H1 (cell line): ENCODE results near the gene LY9. TPM values are rescaled to one million over a fixed set of nuclear protein-coding genes. Genes with fewer than 3 reads are reported as not detected.
A peak's percentile ranks its signal among the peaks of the same experiment; 100 is the strongest.

Experiments used
- CTCF ChIA-PET: fragments of 300-600 bp; sonication (Branson Sonifier 250); formaldehyde crosslinking; loops from one replicate; lab custom pipeline; 2021; ENCODE audit not compliant: partially characterized antibody; lab: Charles Lee
- POLR2A ChIA-PET: fragments of 300-600 bp; sonication (Branson Sonifier 250); formaldehyde crosslinking; loops from one replicate; lab custom pipeline; 2021; ENCODE audit warnings: inconsistent platforms; ENCODE audit not compliant: partially characterized antibody; lab: Charles Lee
- DNase-seq, 2 experiments: peaks; one replicate each; pipeline versions ENCODE4 v3.0.0 to v3.0.0-alpha.2; 2010 to 2022; ENCODE audit warnings: low spot score in 2 of 2, low read depth in 1 of 2, mixed read lengths in 1 of 2
- FAIRE-seq: peaks from 2 replicates; lab custom pipeline; 2011; peaks lifted over from hg19 to GRCh38; lab: Jason Lieb, UNC
- H2AFZ ChIP-seq: 2 replicates; pipeline ENCODE4 v1.8.1; 2012; ENCODE audit warnings: low read length, inconsistent platforms
- H2AK5ac ChIP-seq: 2 replicates; pipeline ENCODE4 v1.6.1; 2013; ENCODE audit warnings: low read depth, low read length
- H2BK120ac ChIP-seq: replicated peaks from 2 replicates; pipeline ENCODE3; 2013; ENCODE audit warnings: low read depth, low read length, inconsistent platforms
- H2BK12ac ChIP-seq: 2 replicates; pipeline ENCODE4 v1.6.1; 2013; ENCODE audit warnings: low read depth, low read length
- H2BK15ac ChIP-seq: 2 replicates; pipeline ENCODE4 v1.6.1; 2013; ENCODE audit warnings: low read length
- H2BK20ac ChIP-seq: 2 replicates; pipeline ENCODE4 v1.6.1; 2013; ENCODE audit warnings: low read length
- H2BK5ac ChIP-seq: 2 replicates; pipeline ENCODE4 v1.6.1; 2013; ENCODE audit warnings: low read depth, low read length
- H3K14ac ChIP-seq: 2 replicates; pipeline ENCODE4 v1.6.1; 2013; ENCODE audit warnings: inconsistent platforms; ENCODE audit not compliant: insufficient read length
- H3K18ac ChIP-seq: 2 replicates; pipeline ENCODE4 v1.6.1; 2013; ENCODE audit warnings: low read length; ENCODE audit errors: extremely low read depth
- H3K23ac ChIP-seq: 2 replicates; pipeline ENCODE4 v1.6.1; 2013; ENCODE audit warnings: inconsistent platforms; ENCODE audit not compliant: insufficient read length
- H3K23me2 ChIP-seq: 2 replicates; pipeline ENCODE4 v1.6.1; 2013; ENCODE audit warnings: low read depth, low read length
- H3K27ac ChIP-seq: 2 replicates; pipeline ENCODE4 v1.6.1; 2011; ENCODE audit warnings: low read depth, low read length, inconsistent platforms
- H3K27me3 ChIP-seq, 4 experiments: replicated peaks in 1 of 4; 1 replicate in 1 of 4; 2 replicates in 3 of 4; pipeline versions ENCODE4 v1.6.1 to v1.8.1; 2011 to 2013; ENCODE audit warnings: low read length in 3 of 4, mild to moderate bottlenecking in 3 of 4, inconsistent platforms in 2 of 4, mixed read lengths in 2 of 4, moderate library complexity in 1 of 4; ENCODE audit not compliant: control insufficient read depth in 3 of 4, insufficient read depth in 3 of 4; ENCODE audit errors: extremely low read depth in 1 of 4
- H3K36me3 ChIP-seq, 4 experiments: 2 replicates each; pipeline versions ENCODE4 v1.6.1 to v1.8.1; 2011 to 2013; ENCODE audit warnings: mild to moderate bottlenecking in 4 of 4, low read length in 3 of 4, moderate library complexity in 2 of 4, control low read depth in 1 of 4, inconsistent platforms in 1 of 4; ENCODE audit not compliant: insufficient read depth in 4 of 4, control insufficient read depth in 2 of 4
- H3K4ac ChIP-seq: replicated peaks from 2 replicates; pipeline ENCODE3; 2013; ENCODE audit warnings: low read length, low read depth, mixed read lengths, inconsistent platforms; ENCODE audit not compliant: insufficient read length
- H3K4me1 ChIP-seq, 4 experiments: replicated peaks in 1 of 4; 1 replicate in 1 of 4; 2 replicates in 3 of 4; pipeline versions ENCODE4 v1.6.1 to v1.8.1; 2011 to 2013; ENCODE audit warnings: low read length in 3 of 4, inconsistent platforms in 2 of 4, mixed read lengths in 1 of 4; ENCODE audit not compliant: insufficient read depth in 4 of 4, control insufficient read depth in 3 of 4
- H3K4me2 ChIP-seq, 2 experiments: 2 replicates each; pipeline versions ENCODE4 v1.6.1 to v1.8.1; 2011 to 2013; ENCODE audit warnings: low read depth in 2 of 2, low read length in 2 of 2, control low read depth in 1 of 2, inconsistent platforms in 1 of 2, mild to moderate bottlenecking in 1 of 2; ENCODE audit not compliant: insufficient read depth in 1 of 2
- H3K4me3 ChIP-seq, 4 experiments: fragments of 200-600, 300-600 bp in 1 of 4; sonication (generic), shearing (Covaris generic), sonication (Bioruptor Twin) in 1 of 4; 2 replicates each; pipeline versions ENCODE4 v1.5.1 to v1.8.1; 2011 to 2016; ENCODE audit warnings: low read length in 4 of 4, low read depth in 3 of 4, control low read depth in 2 of 4, inconsistent platforms in 2 of 4, mild to moderate bottlenecking in 2 of 4, mixed read lengths in 1 of 4, moderate library complexity in 1 of 4; ENCODE audit not compliant: insufficient read depth in 2 of 4; ENCODE audit errors: extremely low read depth in 1 of 4
- H3K56ac ChIP-seq: replicated peaks from 2 replicates; pipeline ENCODE3; 2013; ENCODE audit warnings: low read depth, mild to moderate bottlenecking, mixed read lengths, low read length, inconsistent platforms; ENCODE audit not compliant: insufficient read length
- H3K79me1 ChIP-seq: 2 replicates; pipeline ENCODE4 v1.6.1; 2013; ENCODE audit warnings: low read depth, low read length, control low read depth
- H3K79me2 ChIP-seq, 2 experiments: 2 replicates each; pipeline versions ENCODE4 v1.6.1 to v1.8.1; 2012 to 2013; ENCODE audit warnings: low read length in 2 of 2, mild to moderate bottlenecking in 2 of 2, inconsistent platforms in 1 of 2; ENCODE audit not compliant: insufficient read depth in 2 of 2, control insufficient read depth in 1 of 2
- H3K9ac ChIP-seq, 4 experiments: replicated peaks in 1 of 4; 1 replicate in 1 of 4; 2 replicates in 3 of 4; pipeline versions ENCODE4 v1.6.1 to v1.8.1; 2011 to 2013; ENCODE audit warnings: low read depth in 3 of 4, low read length in 3 of 4, control low read depth in 2 of 4, mild to moderate bottlenecking in 2 of 4, moderate library complexity in 2 of 4, inconsistent platforms in 1 of 4; ENCODE audit errors: extremely low read depth in 1 of 4
- H3K9me3 ChIP-seq, 2 experiments: 2 replicates each; pipeline versions ENCODE4 v1.6.1 to v1.8.1; 2012 to 2013; ENCODE audit warnings: mild to moderate bottlenecking in 2 of 2, moderate library complexity in 2 of 2, control low read depth in 1 of 2, inconsistent platforms in 1 of 2, low read depth in 1 of 2, low read length in 1 of 2, mixed read lengths in 1 of 2; ENCODE audit not compliant: insufficient read depth in 2 of 2
- H4K20me1 ChIP-seq, 2 experiments: replicated peaks in 1 of 2; 2 replicates each; pipeline versions ENCODE3 to v1.8.1; 2011 to 2013; ENCODE audit warnings: inconsistent platforms in 2 of 2, low read length in 2 of 2, mild to moderate bottlenecking in 1 of 2; ENCODE audit not compliant: insufficient read depth in 2 of 2, control insufficient read depth in 1 of 2
- H4K5ac ChIP-seq: 2 replicates; pipeline ENCODE4 v1.6.1; 2013; ENCODE audit warnings: low read length, low read depth, mixed read lengths, inconsistent platforms; ENCODE audit not compliant: insufficient read length
- H4K8ac ChIP-seq: 2 replicates; pipeline ENCODE4 v1.8.0; 2013; ENCODE audit warnings: mild to moderate bottlenecking, moderate library complexity, low read length, inconsistent platforms; ENCODE audit not compliant: insufficient read depth; ENCODE audit errors: extremely low read depth
- H4K91ac ChIP-seq: replicated peaks from 2 replicates; pipeline ENCODE3; 2013; ENCODE audit warnings: low read length, mixed read lengths, inconsistent platforms; ENCODE audit not compliant: insufficient read length
- CEBPB ChIP-seq: IDR thresholded peaks from 2 replicates; pipeline ENCODE4 v1.6.1; 2012; ENCODE audit warnings: low read depth, low read length
- CTBP2 ChIP-seq: IDR thresholded peaks from 2 replicates; pipeline ENCODE4 v1.7.0; 2011; ENCODE audit warnings: borderline replicate concordance, mild to moderate bottlenecking, moderate library complexity, mixed read lengths, low read length; ENCODE audit not compliant: insufficient read depth, insufficient read length
- KDM5A ChIP-seq: fragments of 200-600 bp; IDR thresholded peaks from 2 replicates; pipeline ENCODE4 v1.7.1; 2012; ENCODE audit warnings: mild to moderate bottlenecking, low read length, inconsistent platforms, mixed read lengths
- POU5F1 ChIP-seq: IDR thresholded peaks from 2 replicates; pipeline ENCODE4 v1.6.1; 2011; ENCODE audit warnings: low read depth, mild to moderate bottlenecking, low read length, moderate library complexity
- SIRT6 ChIP-seq: IDR thresholded peaks from one replicate; pipeline ENCODE4 v1.7.1; 2012; ENCODE audit warnings: low read length, inconsistent platforms
- polyA plus RNA-seq, 7 experiments: library from polyadenylated mRNA; depleted of rRNA in 3 of 7; stranded (reverse) in 5 of 7; unstranded in 2 of 7; fragments of >200 nt in 5 of 7; fragments of 200-250 nt in 2 of 7; gene quantifications; 1 replicate in 5 of 7; 2 replicates in 1 of 7; 4 replicates in 1 of 7; pipeline versions ENCODE4 v1.2.1 to v1.2.3, GENCODE V29; 2011 to 2013; ENCODE audit warnings: missing spikeins in 2 of 7, mixed read lengths in 2 of 7
- total RNA-seq: library from RNA; stranded (reverse); fragmentation: NEBNext Ultra II Directional; extraction: Animal tissue kit (Norgen Biotek cat#: 25700); gene quantifications from 2 replicates; pipeline ENCODE4 v1.2.1, GENCODE V29; 2021

The LY9 gene
- total and polyA plus RNA-seq, 2 of the 8 experiments (the other 6 are each of a cell fraction or from before 2014, with no cell fraction given) = not detected

GRCh38 chr1:160747717-160748116 lies 48.3 kb upstream of the LY9 start:
- no peak overlapping the region for H3K27ac ChIP-seq
- no peak overlapping the region for H3K18ac ChIP-seq
- no peak overlapping the region for H3K4ac ChIP-seq
- no peak overlapping the region for H3K9ac ChIP-seq
- no peak overlapping the region for H2BK15ac ChIP-seq
- no peak overlapping the region for H2AK5ac ChIP-seq
- ChIA-PET POLR2A (interaction anchor here (0.9 kb wide), 1 partner anchor 21 kb away, joined by 3 read pairs; no protein-coding TSS in a partner anchor), CTCF (interaction anchor here (0.6 to 6.5 kb wide), 18 partner anchors 8 to 247 kb away, joined by 3 to 63 read pairs (median 4); partner anchors contain the start of genes ITLN2, LY9 and SLAMF7)
- H3K56ac ChIP-seq = no peak overlapping the region
- H3K36me3 ChIP-seq = no peaks in the 10 kb centered on the region
- H3K4me2 ChIP-seq = peak overlapping the region in 1 of 2 experiments; percentile 46; a peak in 1 of 4 replicates
- no peak overlapping the region for H2BK20ac ChIP-seq
- DNase-seq (no peak), FAIRE-seq (no peak)
- H3K23ac ChIP-seq = no peak overlapping the region
- peaks cover 0 to 5% (median 0%) of the 10 kb centered on the region in 4 experiments; a peak in 2 of 7 replicates for H3K4me1 ChIP-seq
- no peaks in the 10 kb centered on the region for H3K79me2 ChIP-seq
- H2BK120ac ChIP-seq = no peak overlapping the region
- TF ChIP-seq CTBP2 = no peak
- TF ChIP-seq KDM5A = no peak
- TF ChIP-seq SIRT6 = no peak
- no peak for TF ChIP-seq POU5F1
- TF ChIP-seq CEBPB = no peak
- no peak overlapping the region for H4K5ac ChIP-seq
- no peaks in the 10 kb centered on the region for H4K20me1 ChIP-seq
- no peak overlapping the region for H3K4me3 ChIP-seq
- no peaks in the 10 kb centered on the region for H3K9me3 ChIP-seq
- no peak overlapping the region for H4K8ac ChIP-seq
- no peak overlapping the region for H2AFZ ChIP-seq
- H2BK5ac ChIP-seq = 0 out of 2 replicates have a peak overlapping the region, but pooled peaks have one; percentile 32
- H2BK12ac ChIP-seq = 0 out of 2 replicates have a peak overlapping the region, but pooled peaks have one; percentile 53
- no peaks in the 10 kb centered on the region for H3K23me2 ChIP-seq
- H3K27me3 ChIP-seq = no peaks in the 10 kb centered on the region
- H3K79me1 ChIP-seq = no peaks in the 10 kb centered on the region
- no peak overlapping the region for H3K14ac ChIP-seq
- H4K91ac ChIP-seq = no peak overlapping the region
